ENCODE data around the gene MPHOSPH9. TPM values are rescaled to one million over a fixed set of nuclear protein-coding genes. Genes with fewer than 3 reads are reported as not detected.
A peak's percentile ranks its signal among the peaks of the same experiment; 100 is the strongest.

The MPHOSPH9 gene
- total and polyA plus RNA-seq, 2 of the 13 experiments (the other 11 are each of a cell fraction or from before 2014, with no cell fraction given), result 20.3 to 63.4 TPM

- 0 out of 4 replicates have a peak, but pooled peaks of 1 of the 2 experiments have one; percentile 35 for TF ChIP-seq HMGXB4 (CRISPR knock-in tag; IDR thresholded peaks at IDR 0.05; ENCODE audit: borderline replicate concordance in 1 of 2, low read depth in 1 of 2)
- TF ChIP-seq TCF12 (IDR thresholded peaks at IDR 0.05), result no peak
- TF ChIP-seq TCF12 (CRISPR knock-in tag; IDR thresholded peaks at IDR 0.05), result no peak
- TF ChIP-seq FOXC1 (CRISPR knock-in tag; IDR thresholded peaks at IDR 0.05; ENCODE audit: borderline replicate concordance), result 0 out of 2 replicates have a peak, but pooled peaks have one; percentile 55
- TF ChIP-seq STAT5B (CRISPR knock-in tag; IDR thresholded peaks at IDR 0.05), result no peak
- no peak for TF ChIP-seq RXRA (CRISPR knock-in tag; IDR thresholded peaks at IDR 0.05)
- no peak for TF ChIP-seq ZNF17 (CRISPR knock-in tag; IDR thresholded peaks at IDR 0.05)
- no peak for TF ChIP-seq GMEB1 (CRISPR knock-in tag; IDR thresholded peaks at IDR 0.05; ENCODE audit: borderline replicate concordance)
- TF ChIP-seq ZNF138 (CRISPR knock-in tag; IDR thresholded peaks at IDR 0.05; ENCODE audit: low read depth), result no peak
- TF ChIP-seq, protein P1, sequence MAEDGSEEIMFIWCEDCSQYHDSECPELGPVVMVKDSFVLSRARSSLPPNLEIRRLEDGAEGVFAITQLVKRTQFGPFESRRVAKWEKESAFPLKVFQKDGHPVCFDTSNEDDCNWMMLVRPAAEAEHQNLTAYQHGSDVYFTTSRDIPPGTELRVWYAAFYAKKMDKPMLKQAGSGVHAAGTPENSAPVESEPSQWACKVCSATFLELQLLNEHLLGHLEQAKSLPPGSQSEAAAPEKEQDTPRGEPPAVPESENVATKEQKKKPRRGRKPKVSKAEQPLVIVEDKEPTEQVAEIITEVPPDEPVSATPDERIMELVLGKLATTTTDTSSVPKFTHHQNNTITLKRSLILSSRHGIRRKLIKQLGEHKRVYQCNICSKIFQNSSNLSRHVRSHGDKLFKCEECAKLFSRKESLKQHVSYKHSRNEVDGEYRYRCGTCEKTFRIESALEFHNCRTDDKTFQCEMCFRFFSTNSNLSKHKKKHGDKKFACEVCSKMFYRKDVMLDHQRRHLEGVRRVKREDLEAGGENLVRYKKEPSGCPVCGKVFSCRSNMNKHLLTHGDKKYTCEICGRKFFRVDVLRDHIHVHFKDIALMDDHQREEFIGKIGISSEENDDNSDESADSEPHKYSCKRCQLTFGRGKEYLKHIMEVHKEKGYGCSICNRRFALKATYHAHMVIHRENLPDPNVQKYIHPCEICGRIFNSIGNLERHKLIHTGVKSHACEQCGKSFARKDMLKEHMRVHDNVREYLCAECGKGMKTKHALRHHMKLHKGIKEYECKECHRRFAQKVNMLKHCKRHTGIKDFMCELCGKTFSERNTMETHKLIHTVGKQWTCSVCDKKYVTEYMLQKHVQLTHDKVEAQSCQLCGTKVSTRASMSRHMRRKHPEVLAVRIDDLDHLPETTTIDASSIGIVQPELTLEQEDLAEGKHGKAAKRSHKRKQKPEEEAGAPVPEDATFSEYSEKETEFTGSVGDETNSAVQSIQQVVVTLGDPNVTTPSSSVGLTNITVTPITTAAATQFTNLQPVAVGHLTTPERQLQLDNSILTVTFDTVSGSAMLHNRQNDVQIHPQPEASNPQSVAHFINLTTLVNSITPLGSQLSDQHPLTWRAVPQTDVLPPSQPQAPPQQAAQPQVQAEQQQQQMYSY (CRISPR knock-in tag; IDR thresholded peaks at IDR 0.05), result no peak
- no peak for TF ChIP-seq CENPBD1 (CRISPR knock-in tag; IDR thresholded peaks at IDR 0.05; ENCODE audit: borderline replicate concordance, low read depth)
- TF ChIP-seq ZNF816 (CRISPR knock-in tag; IDR thresholded peaks at IDR 0.05; ENCODE audit: borderline replicate concordance), result no peak
- TF ChIP-seq SMAD1 (CRISPR knock-in tag; IDR thresholded peaks at IDR 0.05; ENCODE audit: borderline replicate concordance, low read depth), result no peak
- no peak for TF ChIP-seq SSRP1 (CRISPR knock-in tag; IDR thresholded peaks at IDR 0.05)
- no peak for TF ChIP-seq SAP130 (CRISPR knock-in tag; IDR thresholded peaks at IDR 0.05; ENCODE audit: low read depth)
- TF ChIP-seq HOXA3 (CRISPR knock-in tag; IDR thresholded peaks at IDR 0.05), result peak; percentile 43; the same call in 1 of the 2 replicates
- TF ChIP-seq ZBTB44 (CRISPR knock-in tag; IDR thresholded peaks at IDR 0.05), result no peak
These were observed 82.0 kb downstream of the MPHOSPH9 start, which contains the start of gene PITPNM2 (continued) for GRCh38 chr12:123150744-123151456.
